HG02970 (cell line): Measurements from ENCODE around the gene AEN.

Experiments
- ATAC-seq: cut with Tn5 transposase; IDR thresholded peaks from one replicate; pipeline ENCODE4 v1.9.1; 2021; ENCODE audit warnings: mild to moderate bottlenecking, moderate library complexity, moderate number of reproducible peaks; ENCODE audit not compliant: unreplicated experiment, low FRiP score

Gene AEN

GRCh38 chr15:88649286-88649733, 28.2 kb downstream of the AEN start:
- no peak for ATAC-seq

- no peak for ATAC-seq
Observed at GRCh38 chr15:88649753-88650551, 28.8 kb downstream of the AEN start.

GRCh38 chr15:88650556-88650955, 29.4 kb downstream of the AEN start:
- no peak for ATAC-seq

GRCh38 chr15:88651136-88651732, 30.1 kb downstream of the AEN start:
- ATAC-seq, result no peak

GRCh38 chr15:88651971-88652370, 30.8 kb downstream of the AEN start:
- no peak for ATAC-seq

GRCh38 chr15:88652456-88653199, 31.5 kb downstream of the AEN start:
- ATAC-seq, result no peak

- ATAC-seq, result no peak
Observed at GRCh38 chr15:88653200-88654064, 32.3 kb downstream of the AEN start.

- ATAC-seq, result no peak
Observed at GRCh38 chr15:88654430-88655102, 33.4 kb downstream of the AEN start.

- ATAC-seq, result no peak
Observed at GRCh38 chr15:88655103-88655553, 34.0 kb downstream of the AEN start.

GRCh38 chr15:88655800-88656488, 34.8 kb downstream of the AEN start:
- ATAC-seq, result no peak

- peak; percentile 63 for ATAC-seq
Observed at GRCh38 chr15:88656760-88657221, 35.7 kb downstream of the AEN start.

GRCh38 chr15:88657326-88658069, 36.4 kb downstream of the AEN start:
- no peak for ATAC-seq

- ATAC-seq, result no peak
Observed at GRCh38 chr15:88658070-88658965, 37.2 kb downstream of the AEN start.

- ATAC-seq, result no peak
Observed at GRCh38 chr15:88658972-88659931, 38.1 kb downstream of the AEN start.

GRCh38 chr15:88661041-88661700, 40.0 kb downstream of the AEN start:
- ATAC-seq, result no peak
